HepG2 (cell line): ENCODE results near the gene KIF17. TPM values are rescaled to one million over a fixed set of nuclear protein-coding genes. Genes with fewer than 3 reads are reported as not detected.

Source experiments
- HOXD1 ChIP-seq: sonication (generic); formaldehyde crosslinking; IDR thresholded peaks from 2 replicates; pipeline ENCODE4 v1.5.0; 2020; ENCODE audit warnings: missing genetic modification reagents
- ZBTB40 ChIP-seq, 2 experiments: fragments of 450-650 bp in 1 of 2; sonication (generic) in 1 of 2; formaldehyde crosslinking in 1 of 2; IDR thresholded peaks; 2 replicates each; pipeline versions ENCODE4 v1.6.1 to v1.8.0; 2016 to 2022; ENCODE audit warnings: antibody characterized with exemption in 1 of 2, mild to moderate bottlenecking in 1 of 2, missing genetic modification reagents in 1 of 2
- polyA plus RNA-seq, 8 experiments: library from polyadenylated mRNA; depleted of rRNA in 3 of 8; stranded (reverse) in 7 of 8; unstranded in 1 of 8; fragments of >200 nt; fragmentation: Illumina TruSeq in 4 of 8; extraction: Trizol in 4 of 8; gene quantifications; 2 replicates each; pipeline versions ENCODE4 v1.2.1 to v1.2.3, GENCODE V29; 2011 to 2016; ENCODE audit warnings: low read depth in 4 of 8, missing spikeins in 1 of 8, mixed read lengths in 1 of 8; ENCODE audit not compliant: insufficient read depth in 1 of 8
- total RNA-seq, 5 experiments: library from RNA; depleted of rRNA; stranded (reverse); fragments of >200 nt; fragmentation: Illumina TruSeq; extraction: Trizol; gene quantifications; 2 replicates each; pipeline ENCODE4 v1.2.3, GENCODE V29; 2016; ENCODE audit warnings: low read depth in 1 of 5
- TF ChIP-seq, protein P1 (sequence below): sonication (generic); formaldehyde crosslinking; IDR thresholded peaks from 2 replicates; pipeline ENCODE4 v1.8.0; 2022; ENCODE audit warnings: mild to moderate bottlenecking, missing genetic modification reagents, borderline replicate concordance

KIF17 gene
- total and polyA plus RNA-seq, 2 of the 13 experiments (the other 11 are each of a cell fraction or from before 2014, with no cell fraction given): 0.24 to 0.44 TPM

GRCh38 chr1:20614131-20614579, 103.7 kb downstream of the KIF17 start (continued):
- TF ChIP-seq ZBTB40 (IDR thresholded peaks at IDR 0.05): peak; percentile 85
- peak; percentile 99 for TF ChIP-seq ZBTB40 (CRISPR knock-in tag; IDR thresholded peaks at IDR 0.05)
- TF ChIP-seq HOXD1 (CRISPR knock-in tag): no peak
- TF ChIP-seq, protein P1, sequence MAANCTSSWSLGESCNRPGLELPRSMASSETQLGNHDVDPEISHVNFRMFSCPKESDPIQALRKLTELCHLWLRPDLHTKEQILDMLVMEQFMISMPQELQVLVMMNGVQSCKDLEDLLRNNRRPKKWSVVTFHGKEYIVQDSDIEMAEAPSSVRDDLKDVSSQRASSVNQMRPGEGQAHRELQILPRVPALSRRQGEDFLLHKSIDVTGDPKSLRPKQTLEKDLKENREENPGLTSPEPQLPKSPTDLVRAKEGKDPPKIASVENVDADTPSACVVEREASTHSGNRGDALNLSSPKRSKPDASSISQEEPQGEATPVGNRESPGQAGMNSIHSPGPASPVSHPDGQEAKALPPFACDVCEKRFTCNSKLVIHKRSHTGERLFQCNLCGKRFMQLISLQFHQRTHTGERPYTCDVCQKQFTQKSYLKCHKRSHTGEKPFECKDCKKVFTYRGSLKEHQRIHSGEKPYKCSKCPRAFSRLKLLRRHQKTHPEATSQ (CRISPR knock-in tag): no peak
- TF ChIP-seq, all 625 proteins: peak for 4

Other genes with a start within 250 kb of the KIF17 start
- 38.6 and 44.3 TPM in 2 replicates for gene CAMK2N1, start 231.8 kb downstream of the KIF17 start, total RNA-seq (2016; rRNA removed; fragmentation: Illumina TruSeq; extraction: Trizol)
- 32.7 and 38.0 TPM in 2 replicates for gene CAMK2N1, start 231.8 kb downstream of the KIF17 start, polyA plus RNA-seq (2011; rRNA removed)
- gene MUL1, start 209.9 kb downstream of the KIF17 start, total RNA-seq (2016; rRNA removed; fragmentation: Illumina TruSeq; extraction: Trizol): 13.5 and 26.5 TPM in 2 replicates
- 21.5 and 27.5 TPM in 2 replicates for gene MUL1, start 209.9 kb downstream of the KIF17 start, polyA plus RNA-seq (2011; rRNA removed)
- 3.2 and 3.7 TPM in 2 replicates for gene FAM43B, start 165.4 kb downstream of the KIF17 start, total RNA-seq (2016; rRNA removed; fragmentation: Illumina TruSeq; extraction: Trizol)
- gene FAM43B, start 165.4 kb downstream of the KIF17 start, polyA plus RNA-seq (2011; rRNA removed): 0.63 and 0.80 TPM in 2 replicates
- gene CDA, start 128.9 kb downstream of the KIF17 start, total RNA-seq (2016; rRNA removed; fragmentation: Illumina TruSeq; extraction: Trizol): 0.66 and 0.72 TPM in 2 replicates
- 2.1 and 5.2 TPM in 2 replicates for gene CDA, start 128.9 kb downstream of the KIF17 start, polyA plus RNA-seq (2011; rRNA removed)
- gene PINK1, start 84.5 kb downstream of the KIF17 start, total RNA-seq (2016; rRNA removed; fragmentation: Illumina TruSeq; extraction: Trizol): 13.1 and 15.3 TPM in 2 replicates
- 16.1 and 22.2 TPM in 2 replicates for gene PINK1, start 84.5 kb downstream of the KIF17 start, polyA plus RNA-seq (2011; rRNA removed)
- gene DDOST, start 56.6 kb downstream of the KIF17 start, total RNA-seq (2016; rRNA removed; fragmentation: Illumina TruSeq; extraction: Trizol): 167 and 335 TPM in 2 replicates
- 485 and 494 TPM in 2 replicates for gene DDOST, start 56.6 kb downstream of the KIF17 start, polyA plus RNA-seq (2011; rRNA removed)
- 1.7 and 3.4 TPM in 2 replicates for gene SH2D5, start 14.7 kb upstream of the KIF17 start, total RNA-seq (2016; rRNA removed; fragmentation: Illumina TruSeq; extraction: Trizol)
- 1.2 and 1.4 TPM in 2 replicates for gene SH2D5, start 14.7 kb upstream of the KIF17 start, polyA plus RNA-seq (2011; rRNA removed)
- gene HP1BP3, start 69.3 kb upstream of the KIF17 start, total RNA-seq (2016; rRNA removed; fragmentation: Illumina TruSeq; extraction: Trizol): 137 and 163 TPM in 2 replicates
- gene HP1BP3, start 69.3 kb upstream of the KIF17 start, polyA plus RNA-seq (2011; rRNA removed): 88.7 and 98.5 TPM in 2 replicates